Measurements from ENCODE around the gene FMO5.
"Not testable (repeated sequence)": the region's sequence is repeated elsewhere in the genome, so short reads cannot be mapped to it uniquely, and the experiment has no call there.

The FMO5 gene

GRCh38 chr1:147167365-147167764, 57.8 kb downstream of the FMO5 start:
- Histone ChIP-seq H3K36me3 (peaks cover 18% of the 10 kb centered on the region), H3K4me1 (ENCODE audit: control insufficient read depth in 1 of 2, insufficient read depth in 1 of 2, low read depth in 1 of 2, low read length in 1 of 2) (peaks cover 12 to 13% of the 10 kb centered on the region in 2 experiments), H3K27me3 (no peaks in the 10 kb centered on the region), H3K27ac (no peak overlapping the region), H3K4me3 (ENCODE audit: low read depth in 1 of 2, low read length in 1 of 2) (no peak overlapping the region), H3K9me3 (no peaks in the 10 kb centered on the region)
- no peak for TF ChIP-seq CTCF (IDR thresholded peaks at IDR 0.05)

- Histone ChIP-seq H3K36me3 (peaks cover 61% of the 10 kb centered on the region), H3K4me3 (ENCODE audit: low read depth in 1 of 2, low read length in 1 of 2) (no peak overlapping the region), H3K4me1 (ENCODE audit: control insufficient read depth in 1 of 2, insufficient read depth in 1 of 2, low read depth in 1 of 2, low read length in 1 of 2) (no peaks in the 10 kb centered on the region), H3K9me3 (no peaks in the 10 kb centered on the region), H3K27ac (no peak overlapping the region), H3K27me3 (no peaks in the 10 kb centered on the region)
- no peak for TF ChIP-seq CTCF (IDR thresholded peaks at IDR 0.05)
Observed at GRCh38 chr1:147163019-147163418, 62.1 kb downstream of the FMO5 start.

- no peak overlapping the region for H3K4me3 ChIP-seq (ENCODE audit: low read depth in 1 of 2, low read length in 1 of 2)
- H3K27ac ChIP-seq: no peak overlapping the region
- no peaks in the 10 kb centered on the region for H3K4me1 ChIP-seq (ENCODE audit: control insufficient read depth in 1 of 2, insufficient read depth in 1 of 2, low read depth in 1 of 2, low read length in 1 of 2)
- peaks cover 70% of the 10 kb centered on the region for H3K36me3 ChIP-seq
- no peaks in the 10 kb centered on the region for H3K27me3 ChIP-seq
- no peak for TF ChIP-seq CTCF (IDR thresholded peaks at IDR 0.05)
- H3K9me3 ChIP-seq: no peaks in the 10 kb centered on the region
Observed at GRCh38 chr1:147162093-147162492, 63.0 kb downstream of the FMO5 start.

GRCh38 chr1:147157116-147157515, 68.0 kb downstream of the FMO5 start:
- not testable (repeated sequence) for H3K4me3 ChIP-seq (ENCODE audit: low read depth in 1 of 2, low read length in 1 of 2); H3K27me3 ChIP-seq; H3K9me3 ChIP-seq; H3K4me1 ChIP-seq (ENCODE audit: control insufficient read depth in 1 of 2, insufficient read depth in 1 of 2, low read depth in 1 of 2, low read length in 1 of 2); H3K27ac ChIP-seq
- H3K36me3 ChIP-seq: peaks cover 54% of the 10 kb centered on the region

GRCh38 chr1:147156642-147157041, 68.5 kb downstream of the FMO5 start:
- Histone ChIP-seq H3K4me1 (ENCODE audit: control insufficient read depth in 1 of 2, insufficient read depth in 1 of 2, low read depth in 1 of 2, low read length in 1 of 2) (no peaks in the 10 kb centered on the region), H3K9me3 (no peaks in the 10 kb centered on the region), H3K36me3 (peaks cover 49% of the 10 kb centered on the region), H3K4me3 (ENCODE audit: low read depth in 1 of 2, low read length in 1 of 2) (no peak overlapping the region), H3K27ac (no peak overlapping the region), H3K27me3 (no peaks in the 10 kb centered on the region)
- no peak for TF ChIP-seq CTCF (IDR thresholded peaks at IDR 0.05)

- H3K4me3 ChIP-seq (ENCODE audit: low read depth in 1 of 2, low read length in 1 of 2): no peak overlapping the region
- no peaks in the 10 kb centered on the region for H3K27me3 ChIP-seq
- TF ChIP-seq CTCF (IDR thresholded peaks at IDR 0.05): no peak
- H3K27ac ChIP-seq: no peak overlapping the region
- H3K9me3 ChIP-seq: no peaks in the 10 kb centered on the region
- H3K36me3 ChIP-seq: peaks cover 11% of the 10 kb centered on the region
- no peaks in the 10 kb centered on the region for H3K4me1 ChIP-seq (ENCODE audit: control insufficient read depth in 1 of 2, insufficient read depth in 1 of 2, low read depth in 1 of 2, low read length in 1 of 2)
Observed at GRCh38 chr1:147152772-147153171, 72.4 kb downstream of the FMO5 start.

Data from neutrophil (primary cell).